Adrenal gland (tissue), 12 donors: ENCODE measurements around the gene GDF10. TPM values are rescaled to one million over a fixed set of nuclear protein-coding genes. Genes with fewer than 3 reads are reported as not detected.
A peak's percentile ranks its signal among the peaks of the same experiment; 100 is the strongest.

Experiments used
- DNase-seq, 7 donors: peaks; one replicate each; pipeline ENCODE4 v3.0.0-alpha.2; 2019 to 2020
- H3K27ac ChIP-seq, 5 donors: fragments of 200-600 bp; sonication (generic) in 4 of 5; 1 replicate in 3 of 5; 2 replicates in 2 of 5; pipeline versions ENCODE4 v1.5.1 to v1.8.0; 2016 to 2020; ENCODE audit warnings: mild to moderate bottlenecking in 1 of 5
- H3K27me3 ChIP-seq: fragments of 200-600 bp; 2 replicates; pipeline ENCODE4 v1.8.0; 2021
- H3K36me3 ChIP-seq, 2 donors: fragments of 200-600 bp; replicated peaks in 1 of 2; 1 replicate in 1 of 2; 2 replicates in 1 of 2; pipeline versions ENCODE4 v1.5.1 to v1.8.0; 2018 to 2022
- H3K4me1 ChIP-seq, 2 donors: fragments of 200-600 bp; replicated peaks in 1 of 2; 1 replicate in 1 of 2; 2 replicates in 1 of 2; pipeline versions ENCODE4 v1.5.1 to v1.8.0; 2018 to 2021
- H3K4me3 ChIP-seq, 4 donors: fragments of 200-600 bp; sonication (generic) in 3 of 4; one replicate each; pipeline ENCODE4 v1.5.1; 2016 to 2018
- H3K9me3 ChIP-seq, 3 donors: fragments of 200-600 bp; sonication (generic) in 1 of 3; replicated peaks in 1 of 3; 1 replicate in 2 of 3; 2 replicates in 1 of 3; pipeline versions ENCODE4 v1.5.1 to v1.8.0; 2016 to 2021
- CTCF ChIP-seq, 6 experiments: fragments of 450-650 bp in 4 of 6; fragments of 200-600 bp in 2 of 6; sonication (generic) in 1 of 6; IDR thresholded peaks; 1 replicate in 5 of 6; 2 replicates in 1 of 6; pipeline versions ENCODE4 v1.5.1 to v1.8.0; 2016 to 2021; ENCODE audit warnings: antibody characterized with exemption in 6 of 6, mild to moderate bottlenecking in 2 of 6, moderate library complexity in 1 of 6
- POLR2A ChIP-seq, 2 donors: fragments of 450-650 bp; IDR thresholded peaks; one replicate each; pipeline ENCODE4 v1.6.1; 2017; ENCODE audit warnings: antibody characterized with exemption in 2 of 2, mild to moderate bottlenecking in 2 of 2, moderate library complexity in 1 of 2
- WGBS, 4 donors: extraction: QIAGEN DNeasy Blood & Tissue Kit in 2 of 4; methylation state at CpG; one replicate each; pipeline versions ENCODE4 v1.1.5 to v1.1.7; 2013 to 2017; 5-methylcytosine and 5-hydroxymethylcytosine counted together
- intact Hi-C, 2 donors: fragments of 100-400 bp; cut with DNase I; formaldehyde crosslinking; loops; one replicate each; pipeline versions ENCODE4 v1.14.1 to v1.15.0; 2022 to 2023
- polyA plus RNA-seq, 3 donors: library from polyadenylated mRNA; stranded (reverse); fragments of 200-250 nt in 2 of 3; fragments of 350-450 nt in 1 of 3; fragmentation: Illumina TruSeq in 1 of 3; extraction: RNeasy Lipid Tissue Mini Kit (QIAGEN cat#74804) in 1 of 3; gene quantifications; one replicate each; pipeline ENCODE4 v1.2.3, GENCODE V29; 2013 to 2014
- total RNA-seq, 9 donors: library from RNA; depleted of rRNA in 4 of 9; stranded (reverse); fragments of >200 nt in 4 of 9; fragments of 120-200 nt in 1 of 9; fragmentation: NEBNext Ultra II Directional in 1 of 9; extraction: Animal tissue kit (Norgen Biotek cat#: 25700) in 1 of 9; gene quantifications; one replicate each; pipeline versions ENCODE4 v1.1.0 to v1.2.4, GENCODE V29; 2013 to 2023
- donor health status: healthy with polysubstance abuse.
- donor health status: Bipolar disorder and iron deficiency.
- donor health status: DM: yes; HTN: yes; CAD: no.
- donor health status: DM: no; HTN: no; CAD: no.
- donor health status: DM: no; HTN: no; CAD: no.
- donor health status: DM: yes; HTN: yes; CAD: no.

Gene GDF10
- total and polyA plus RNA-seq, 12 donors: 0.06 to 8.5 (median 1.2) TPM; not detected in 1

GRCh38 chr10:47330366-47330765 is 30.4 kb downstream of the GDF10 start:
- Histone ChIP-seq H3K9me3 (no peaks in the 10 kb centered on the region), H3K4me3 (no peak overlapping the region), H3K4me1 (peaks cover 0 to 4% of the 10 kb centered on the region in 2 donors), H3K36me3 (no peaks in the 10 kb centered on the region), H3K27me3 (no peaks in the 10 kb centered on the region), H3K27ac (no peak overlapping the region)
- intact Hi-C loops: no loop called here
- DNase-seq: no peak
- TF ChIP-seq POLR2A (IDR thresholded peaks at IDR 0.05) (no peak), CTCF (IDR thresholded peaks at IDR 0.05) (no peak)
- WGBS, 4 donors: 87 to 100% (median 96%) methylated on average over 3 of the region's 3 CpGs

DNA sequence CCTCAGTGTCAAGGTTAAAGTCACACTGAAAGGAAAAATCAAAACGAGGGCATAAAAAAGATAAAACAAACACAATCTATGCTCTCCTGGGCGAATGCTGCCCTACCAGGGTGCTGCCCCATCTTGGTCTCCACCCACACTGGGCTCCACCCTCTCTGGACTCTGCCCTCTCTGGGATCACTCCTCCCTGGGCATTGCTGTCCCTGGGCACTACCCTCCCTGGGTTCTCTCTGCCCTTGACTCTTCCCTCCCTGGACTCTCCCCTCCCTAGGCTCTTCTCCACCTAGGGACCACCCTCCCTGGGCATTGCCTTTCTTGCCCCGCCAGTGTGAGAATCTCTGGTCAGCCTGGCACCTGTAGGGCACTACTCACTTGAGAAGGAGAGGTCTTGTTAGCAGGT is 30.8 kb downstream of the GDF10 start:
- H3K4me3 ChIP-seq: no peak overlapping the region
- TF ChIP-seq CTCF (IDR thresholded peaks at IDR 0.05) (no peak), POLR2A (IDR thresholded peaks at IDR 0.05) (no peak)
- 63 to 76% (median 65%) methylated on average over 3 of the region's 3 CpGs for WGBS, 4 donors
- DNase-seq: peak in 1 of 7 donors; percentile 23
- intact Hi-C loops: no loop called here
- no peaks in the 10 kb centered on the region for H3K9me3 ChIP-seq
- H3K4me1 ChIP-seq: peaks cover 0 to 4% of the 10 kb centered on the region in 2 donors
- H3K27ac ChIP-seq: no peak overlapping the region
- H3K27me3 ChIP-seq: no peaks in the 10 kb centered on the region
- H3K36me3 ChIP-seq: no peaks in the 10 kb centered on the region

DNA sequence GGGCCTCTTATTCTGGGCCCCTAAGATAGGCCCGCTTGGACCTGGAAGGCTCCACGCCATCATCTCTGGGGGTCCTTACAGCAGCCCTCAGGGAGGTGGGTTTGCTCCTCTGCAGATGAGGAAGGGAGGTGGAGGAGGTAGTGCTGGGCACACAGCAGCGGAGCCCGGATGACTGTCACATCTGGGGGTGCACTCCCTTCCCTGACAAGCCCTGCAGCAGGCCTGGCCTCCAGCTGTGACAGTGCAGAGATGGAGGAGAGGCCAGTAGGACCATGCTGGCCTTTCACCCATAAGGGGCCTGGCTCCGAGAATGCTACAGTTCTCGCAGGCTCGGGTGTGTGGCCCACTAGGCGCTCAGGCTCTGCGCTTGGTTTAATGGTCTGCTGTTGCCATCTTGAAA is 31.5 kb downstream of the GDF10 start:
- Histone ChIP-seq H3K4me1 (peaks cover 0 to 4% of the 10 kb centered on the region in 2 donors), H3K27ac (no peak overlapping the region), H3K36me3 (no peaks in the 10 kb centered on the region), H3K4me3 (no peak overlapping the region), H3K9me3 (no peaks in the 10 kb centered on the region), H3K27me3 (no peaks in the 10 kb centered on the region)
- intact Hi-C loops: no loop called here
- TF ChIP-seq CTCF (IDR thresholded peaks at IDR 0.05): no peak
- TF ChIP-seq POLR2A (IDR thresholded peaks at IDR 0.05): no peak
- no peak for DNase-seq
- 97 to 100% (median 98%) methylated on average over 3 to 9 of the region's 9 CpGs for WGBS, 4 donors

DNA sequence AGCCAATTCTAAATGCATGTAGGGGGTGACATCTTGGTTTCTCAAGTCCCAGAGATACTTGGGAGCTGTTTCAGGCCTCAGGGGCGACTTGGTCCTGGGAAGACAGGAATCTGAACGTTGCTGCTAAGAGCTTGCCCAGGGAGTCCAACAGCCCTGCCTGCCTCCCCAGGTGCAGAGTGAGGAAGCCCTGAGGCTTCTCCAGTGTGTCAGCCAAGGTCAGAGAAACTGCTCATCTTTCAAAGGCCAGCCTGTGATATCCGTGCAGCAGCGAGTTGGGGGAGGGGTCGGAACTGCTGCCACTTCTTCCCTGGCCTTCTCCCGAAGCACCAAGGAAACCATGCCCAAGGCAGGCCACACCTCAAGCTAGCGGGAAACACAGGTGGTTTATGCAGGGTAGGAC is 32.0 kb downstream of the GDF10 start:
- no peak overlapping the region for H3K4me3 ChIP-seq
- no peaks in the 10 kb centered on the region for H3K36me3 ChIP-seq
- H3K4me1 ChIP-seq: peaks cover 0 to 4% of the 10 kb centered on the region in 2 donors
- DNase-seq: peak; percentile 29 to 69 (median 47)
- intact Hi-C loops: no loop called here
- H3K27me3 ChIP-seq: no peaks in the 10 kb centered on the region
- no peak for TF ChIP-seq CTCF (IDR thresholded peaks at IDR 0.05)
- no peak for TF ChIP-seq POLR2A (IDR thresholded peaks at IDR 0.05)
- 25 to 48% (median 35%) methylated on average over 5 to 7 of the region's 7 CpGs for WGBS, 4 donors
- no peak overlapping the region for H3K27ac ChIP-seq
- H3K9me3 ChIP-seq: no peaks in the 10 kb centered on the region
